Endothelial cell of umbilical vein (primary cell): ENCODE results near the gene METRNL. TPM values are rescaled to one million over a fixed set of nuclear protein-coding genes. Genes with fewer than 3 reads are reported as not detected.

Source experiments
- BruUV-seq: library from RNA; stranded (reverse); fragments of 400-500 nt; replicated peaks from 2 replicates; lab custom pipeline; 2021; lab: Mats Ljungman, UMichigan
- CTCF ChIA-PET: fragments of 300-600, 350-600 bp; sonication (Branson Sonifier 250); formaldehyde crosslinking; loops from one replicate; lab custom pipeline; 2021; ENCODE audit warnings: antibody characterized with exemption, inconsistent platforms; lab: Charles Lee
- POLR2A ChIA-PET: fragments of 300-600, 350-600 bp; sonication (Branson Sonifier 250); formaldehyde crosslinking; loops from one replicate; lab custom pipeline; 2021; ENCODE audit warnings: antibody characterized with exemption, inconsistent platforms; lab: Charles Lee
- DNase-seq: peaks from one replicate; pipeline ENCODE4 v3.0.0-alpha.2; 2011; ENCODE audit warnings: low read depth, low spot score
- FAIRE-seq: peaks from 2 replicates; lab custom pipeline; 2011; peaks lifted over from hg19 to GRCh38; lab: Jason Lieb, UNC
- H2AFZ ChIP-seq: 2 replicates; pipeline ENCODE4 v1.6.0; 2012; ENCODE audit warnings: low read depth, low read length, control low read depth, inconsistent platforms
- H3K27ac ChIP-seq: 2 replicates; pipeline ENCODE4 v1.5.1; 2011; ENCODE audit warnings: low read depth, mild to moderate bottlenecking, control low read depth, low read length, moderate library complexity; ENCODE audit not compliant: insufficient read depth
- H3K27me3 ChIP-seq, 2 experiments: 2 replicates each; pipeline versions ENCODE4 v1.6.0 to v1.6.1; 2011; ENCODE audit warnings: low read length in 2 of 2, mixed read lengths in 1 of 2; ENCODE audit not compliant: control insufficient read depth in 2 of 2, insufficient read depth in 2 of 2
- H3K36me3 ChIP-seq, 2 experiments: 2 replicates in 1 of 2; 3 replicates in 1 of 2; pipeline ENCODE4 v1.5.1; 2011; ENCODE audit warnings: low read length in 2 of 2, mild to moderate bottlenecking in 1 of 2, moderate library complexity in 1 of 2; ENCODE audit not compliant: control insufficient read depth in 2 of 2, insufficient read depth in 2 of 2; ENCODE audit errors: extremely low read depth in 1 of 2
- H3K4me1 ChIP-seq: 3 replicates; pipeline ENCODE4 v1.5.1; 2011; ENCODE audit warnings: mild to moderate bottlenecking, low read length; ENCODE audit not compliant: control insufficient read depth, insufficient read depth; ENCODE audit errors: extremely low read depth
- H3K4me2 ChIP-seq: 2 replicates; pipeline ENCODE4 v1.6.1; 2011; ENCODE audit warnings: low read length, control low read depth, mixed read lengths; ENCODE audit not compliant: insufficient read depth
- H3K4me3 ChIP-seq, 3 experiments: fragments of 200-600 bp in 1 of 3; sonication (generic), shearing (Covaris generic) in 1 of 3; replicated peaks in 1 of 3; 2 replicates each; pipeline ENCODE4 v1.5.1; 2011 to 2016; ENCODE audit warnings: control low read depth in 3 of 3, low read length in 3 of 3, mild to moderate bottlenecking in 2 of 3, inconsistent platforms in 1 of 3, low read depth in 1 of 3, moderate library complexity in 1 of 3; ENCODE audit not compliant: insufficient read depth in 1 of 3
- H3K79me2 ChIP-seq: 2 replicates; pipeline ENCODE4 v1.6.0; 2012; ENCODE audit warnings: low read length, inconsistent platforms; ENCODE audit not compliant: control insufficient read depth, insufficient read depth
- H3K9ac ChIP-seq: replicated peaks from 2 replicates; pipeline ENCODE3; 2011; ENCODE audit warnings: low read length, control low read depth; ENCODE audit not compliant: insufficient read depth; ENCODE audit errors: extremely low read depth
- H3K9me1 ChIP-seq: replicated peaks from 3 replicates; pipeline ENCODE4 v1.6.0; 2011; ENCODE audit warnings: mild to moderate bottlenecking, low read length; ENCODE audit not compliant: control insufficient read depth, insufficient read depth; ENCODE audit errors: extremely low read depth
- H3K9me3 ChIP-seq: replicated peaks from 2 replicates; pipeline ENCODE4 v1.5.1; 2012; ENCODE audit warnings: low read length, inconsistent platforms; ENCODE audit not compliant: control insufficient read depth, insufficient read depth
- H4K20me1 ChIP-seq: replicated peaks from 2 replicates; pipeline ENCODE3; 2011; ENCODE audit warnings: mild to moderate bottlenecking, low read length; ENCODE audit not compliant: control insufficient read depth, insufficient read depth; ENCODE audit errors: extremely low read depth
- CTCF ChIP-seq, 2 donors: IDR thresholded peaks; 1 replicate in 1 of 2; 2 replicates in 1 of 2; pipeline ENCODE4 v1.5.1; 2011; ENCODE audit warnings: low read length in 2 of 2, mild to moderate bottlenecking in 2 of 2, moderate library complexity in 2 of 2, control low read depth in 1 of 2, inconsistent platforms in 1 of 2, low read depth in 1 of 2; ENCODE audit not compliant: insufficient read depth in 1 of 2; ENCODE audit errors: extremely low read depth in 1 of 2
- EZH2 ChIP-seq: IDR thresholded peaks from 2 replicates; pipeline ENCODE4 v1.6.1; 2012; ENCODE audit warnings: borderline replicate concordance, low read depth, mild to moderate bottlenecking, moderate library complexity, low read length, inconsistent platforms; ENCODE audit not compliant: severe bottlenecking
- GATA2 ChIP-seq: IDR thresholded peaks from 2 replicates; pipeline ENCODE4 v1.7.0; 2011; ENCODE audit warnings: low read depth, mild to moderate bottlenecking, moderate library complexity, mixed read lengths, low read length; ENCODE audit not compliant: insufficient read length, insufficient read depth
- MYC ChIP-seq: IDR thresholded peaks from one replicate; pipeline ENCODE4 v1.6.1; 2011; ENCODE audit warnings: mild to moderate bottlenecking, low read depth, low read length
- POLR2A ChIP-seq: IDR thresholded peaks from 2 replicates; pipeline ENCODE4 v1.6.1; 2012; ENCODE audit warnings: low read depth, mild to moderate bottlenecking, control low read depth, low read length
- POLR2AphosphoS5 ChIP-seq: IDR thresholded peaks from 2 replicates; pipeline ENCODE4 v1.6.1; 2012; ENCODE audit warnings: low read depth, mild to moderate bottlenecking, control low read depth, low read length, moderate library complexity; ENCODE audit not compliant: insufficient read depth
- dilution Hi-C: fragments of 300-500 bp; cut with MboI; formaldehyde crosslinking; loops from one replicate; pipeline ENCODE4 v1.15.0; 2019; ENCODE audit warnings: low sequenced_read_pairs; ENCODE audit not compliant: extremely low pct_ligation_motif_present
- intact Hi-C: fragments of 100-400 bp; cut with micrococcal nuclease; formaldehyde crosslinking; loops from one replicate; pipeline ENCODE4 v1.10.0; 2022
- polyA plus RNA-seq, 4 experiments: library from polyadenylated mRNA; depleted of rRNA in 3 of 4; stranded (reverse) in 3 of 4; unstranded in 1 of 4; fragments of >200 nt; gene quantifications; 2 replicates each; pipeline versions ENCODE4 v1.2.1 to v1.2.3, GENCODE V29; 2011 to 2012; ENCODE audit warnings: missing spikeins in 1 of 4
- total RNA-seq: library from RNA; stranded (reverse); gene quantifications from 2 replicates; pipeline ENCODE4 v1.2.3, GENCODE V29; 2021

METRNL gene
- total and polyA plus RNA-seq, 2 donors (not counting 3 experiments of a cell fraction or from before 2014, with no cell fraction given), result 29.5 to 54.4 TPM

DNA sequence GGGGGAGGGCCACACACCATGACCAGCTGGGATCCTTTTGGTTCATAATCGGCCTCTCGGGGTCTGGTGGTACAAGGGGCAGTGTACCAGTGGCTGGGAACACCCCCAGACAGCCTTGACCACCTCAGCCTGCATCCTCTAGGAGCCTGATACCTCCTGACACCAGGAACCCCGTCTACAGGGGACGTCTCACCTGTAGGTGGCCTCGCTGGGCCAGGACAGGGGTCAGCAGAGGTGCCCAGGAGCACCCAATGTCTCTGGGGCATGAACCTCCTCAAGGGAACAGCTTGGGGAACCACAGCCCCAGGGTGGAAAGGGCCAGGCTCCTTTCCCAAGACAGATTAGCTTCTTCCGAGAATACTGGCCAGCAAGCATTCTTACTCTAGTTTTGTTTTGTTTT, 2.5 kb upstream of the METRNL start:
- ChIA-PET CTCF (interaction anchor here (1.0 to 1.3 kb wide), 2 partner anchors 9 to 14 kb away, joined by 3 to 4 read pairs; no protein-coding TSS in a partner anchor), POLR2A (no interaction called here)
- H3K4me1 ChIP-seq, result peaks cover 16% of the 10 kb centered on the region
- intact Hi-C loops, result no loop called here
- BruUV-seq, result no TSS peak
- no peak for TF ChIP-seq MYC
- TF ChIP-seq CTCF (IDR thresholded peaks at IDR 0.05; ENCODE audit: extremely low read depth in 1 of 2, insufficient read depth in 1 of 2, low read depth in 1 of 2, low read length in 2 of 2), result peak in 1 of 2 donors; percentile 3
- TF ChIP-seq EZH2, result no peak
- TF ChIP-seq POLR2A, result no peak
- TF ChIP-seq POLR2AphosphoS5, result no peak
- no peaks in the 10 kb centered on the region for H4K20me1 ChIP-seq
- no peak overlapping the region for H3K4me3 ChIP-seq
- FAIRE-seq (no peak), DNase-seq (no peak)
- H3K4me2 ChIP-seq, result no peak overlapping the region
- H3K79me2 ChIP-seq, result peaks cover 9% of the 10 kb centered on the region
- H3K9me3 ChIP-seq, result no peaks in the 10 kb centered on the region
- H2AFZ ChIP-seq, result no peak overlapping the region
- no peak overlapping the region for H3K9ac ChIP-seq
- H3K36me3 ChIP-seq, result no peaks in the 10 kb centered on the region
- H3K9me1 ChIP-seq, result no peaks in the 10 kb centered on the region
- dilution Hi-C loops, result no loop called here
- no peaks in the 10 kb centered on the region for H3K27me3 ChIP-seq
- no peak overlapping the region for H3K27ac ChIP-seq

GRCh38 chr17:83077411-83077810, 2.0 kb upstream of the METRNL start:
- Histone ChIP-seq H3K27me3 (no peaks in the 10 kb centered on the region), H3K79me2 (peaks cover 13% of the 10 kb centered on the region), H3K9me1 (no peaks in the 10 kb centered on the region), H3K4me3 (no peak overlapping the region), H3K4me2 (no peak overlapping the region), H3K36me3 (no peaks in the 10 kb centered on the region), H3K9me3 (no peaks in the 10 kb centered on the region), H4K20me1 (no peaks in the 10 kb centered on the region), H2AFZ (no peak overlapping the region), H3K27ac (no peak overlapping the region), H3K4me1 (peaks cover 16% of the 10 kb centered on the region), H3K9ac (no peak overlapping the region)
- no peak for DNase-seq
- dilution Hi-C loops, result no loop called here
- intact Hi-C loops, result no loop called here
- no peak for TF ChIP-seq GATA2
- ChIA-PET CTCF (interaction anchor here (1.0 to 1.3 kb wide), 2 partner anchors 10 to 15 kb away, joined by 3 to 4 read pairs; no protein-coding TSS in a partner anchor), POLR2A (no interaction called here)
- no peak for FAIRE-seq
- BruUV-seq, result no TSS peak
